Measurements from ENCODE around the gene TOP1.

GRCh38 chr20:41173791-41174341, 145.2 kb downstream of the TOP1 start:
- TF ChIP-seq, protein P1, sequence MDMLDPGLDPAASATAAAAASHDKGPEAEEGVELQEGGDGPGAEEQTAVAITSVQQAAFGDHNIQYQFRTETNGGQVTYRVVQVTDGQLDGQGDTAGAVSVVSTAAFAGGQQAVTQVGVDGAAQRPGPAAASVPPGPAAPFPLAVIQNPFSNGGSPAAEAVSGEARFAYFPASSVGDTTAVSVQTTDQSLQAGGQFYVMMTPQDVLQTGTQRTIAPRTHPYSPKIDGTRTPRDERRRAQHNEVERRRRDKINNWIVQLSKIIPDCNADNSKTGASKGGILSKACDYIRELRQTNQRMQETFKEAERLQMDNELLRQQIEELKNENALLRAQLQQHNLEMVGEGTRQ (CRISPR knock-in tag; IDR thresholded peaks at IDR 0.05), result no peak
- TF ChIP-seq, protein P2, sequence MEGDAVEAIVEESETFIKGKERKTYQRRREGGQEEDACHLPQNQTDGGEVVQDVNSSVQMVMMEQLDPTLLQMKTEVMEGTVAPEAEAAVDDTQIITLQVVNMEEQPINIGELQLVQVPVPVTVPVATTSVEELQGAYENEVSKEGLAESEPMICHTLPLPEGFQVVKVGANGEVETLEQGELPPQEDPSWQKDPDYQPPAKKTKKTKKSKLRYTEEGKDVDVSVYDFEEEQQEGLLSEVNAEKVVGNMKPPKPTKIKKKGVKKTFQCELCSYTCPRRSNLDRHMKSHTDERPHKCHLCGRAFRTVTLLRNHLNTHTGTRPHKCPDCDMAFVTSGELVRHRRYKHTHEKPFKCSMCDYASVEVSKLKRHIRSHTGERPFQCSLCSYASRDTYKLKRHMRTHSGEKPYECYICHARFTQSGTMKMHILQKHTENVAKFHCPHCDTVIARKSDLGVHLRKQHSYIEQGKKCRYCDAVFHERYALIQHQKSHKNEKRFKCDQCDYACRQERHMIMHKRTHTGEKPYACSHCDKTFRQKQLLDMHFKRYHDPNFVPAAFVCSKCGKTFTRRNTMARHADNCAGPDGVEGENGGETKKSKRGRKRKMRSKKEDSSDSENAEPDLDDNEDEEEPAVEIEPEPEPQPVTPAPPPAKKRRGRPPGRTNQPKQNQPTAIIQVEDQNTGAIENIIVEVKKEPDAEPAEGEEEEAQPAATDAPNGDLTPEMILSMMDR (IDR thresholded peaks at IDR 0.05), result no peak

Data from WTC11 (cell line).